Measurements from ENCODE around the gene PTMA. TPM values are rescaled to one million over a fixed set of nuclear protein-coding genes. Genes with fewer than 3 reads are reported as not detected.
"Not testable (repeated sequence)": the region's sequence is repeated elsewhere in the genome, so short reads cannot be mapped to it uniquely, and the experiment has no call there.

PTMA gene
- 1,000 to 10,000 TPM in 1 of 2 donors, 100 to 1,000 TPM in 1; 469 to 1,226 TPM for total RNA-seq
- 1,000 to 10,000 TPM in 1 of 2 donors, 100 to 1,000 TPM in 1; 960 to 1,072 TPM for polyA plus RNA-seq (ENCODE audit: insufficient read length in 2 of 2)
- long read RNA-seq, donor 1, transcript PTMA-211 (4 exons, 621 nt): minor isoform, 5 of 660 reads
- long read RNA-seq, donor 1, transcript PTMA-202 (5 exons, 1,221 nt): major isoform, 449 of 660 reads
- long read RNA-seq, donor 1, transcript PTMA-201 (5 exons, 1,212 nt): minor isoform, 58 of 660 reads
- long read RNA-seq, donor 1, partial matches to known transcripts: 111 of 660 reads
- long read RNA-seq, donor 1, other reads (novel, unspliced or antisense): 35 of 660 reads
- long read RNA-seq, donor 2, transcript PTMA-201 (5 exons, 1,212 nt): minor isoform, 15 of 298 reads
- long read RNA-seq, donor 2, transcript PTMA-202 (5 exons, 1,221 nt): major isoform, 208 of 298 reads
- long read RNA-seq, donor 2, partial matches to known transcripts: 62 of 298 reads
- long read RNA-seq, donor 2, other reads (novel, unspliced or antisense): 9 of 298 reads
- long read RNA-seq, donor 3, transcript PTMA-201 (5 exons, 1,212 nt): minor isoform, 24 of 465 reads
- long read RNA-seq, donor 3, transcript PTMA-202 (5 exons, 1,221 nt): major isoform, 300 of 465 reads
- long read RNA-seq, donor 3, transcript PTMA-211 (4 exons, 621 nt): minor isoform, 8 of 465 reads
- long read RNA-seq, donor 3, partial matches to known transcripts: 109 of 465 reads
- long read RNA-seq, donor 3, other reads (novel, unspliced or antisense): 22 of 465 reads
- long read RNA-seq, donor 4, transcript PTMA-202 (5 exons, 1,221 nt): major isoform, 1,311 of 1,922 reads
- long read RNA-seq, donor 4, transcript PTMA-201 (5 exons, 1,212 nt): minor isoform, 141 of 1,922 reads
- long read RNA-seq, donor 4, transcript PTMA-211 (4 exons, 621 nt): minor isoform, 21 of 1,922 reads
- long read RNA-seq, donor 4, partial matches to known transcripts: 317 of 1,922 reads
- long read RNA-seq, donor 4, other reads (novel, unspliced or antisense): 127 of 1,922 reads

GRCh38 chr2:231707927-231708772 lies at the start of gene PTMA:
Gene PTMA (plus strand): TSS chr2:231708525. CDS start chr2:231708707, 182 bp downstream.
- peaks cover 18% of the 10 kb centered on the region for H3K36me3 ChIP-seq (ENCODE audit: control insufficient read depth, insufficient read depth, low read length)
- no peaks in the 10 kb centered on the region for H3K9me3 ChIP-seq (ENCODE audit: control insufficient read depth, insufficient read depth, low read length)
- peaks cover 46% of the 10 kb centered on the region for H3K4me1 ChIP-seq (ENCODE audit: control insufficient read depth, insufficient read depth, low read length)
- under 1% methylated on average over 75 of the region's 97 CpGs for WGBS (ENCODE audit: insufficient coverage)
- H3K27ac ChIP-seq (ENCODE audit: low read depth, low read length): peak within 1 kb of the TSS; percentile 100
- H3K4me3 ChIP-seq (ENCODE audit: low read depth, low read length): peak within 1 kb of the TSS; percentile 94
- H3K27me3 ChIP-seq (ENCODE audit: control insufficient read depth, insufficient read depth, low read length): no peaks in the 10 kb centered on the region
- DNase-seq (ENCODE audit: low read depth in 4 of 6, low spot score in 6 of 6): peak; percentile 96 to 100 (median 98)

- H3K4me1 ChIP-seq (ENCODE audit: control insufficient read depth, insufficient read depth, low read length): peaks cover 13% of the 10 kb centered on the region
- not testable (repeated sequence) for H3K36me3 ChIP-seq (ENCODE audit: control insufficient read depth, insufficient read depth, low read length); DNase-seq (ENCODE audit: low read depth in 4 of 6, low spot score in 6 of 6); H3K9me3 ChIP-seq (ENCODE audit: control insufficient read depth, insufficient read depth, low read length); H3K4me3 ChIP-seq (ENCODE audit: low read depth, low read length); H3K27ac ChIP-seq (ENCODE audit: low read depth, low read length); H3K27me3 ChIP-seq (ENCODE audit: control insufficient read depth, insufficient read depth, low read length)
- 94% methylated on average over 4 of the region's 7 CpGs for WGBS (ENCODE audit: insufficient coverage)
Measured at GRCh38 chr2:231660073-231660472, 48.3 kb upstream of the PTMA start.

GRCh38 chr2:231660860-231661259 lies 47.5 kb upstream of the PTMA start:
- H3K4me3 ChIP-seq (ENCODE audit: low read depth, low read length): no peak overlapping the region
- no peak overlapping the region for H3K27ac ChIP-seq (ENCODE audit: low read depth, low read length)
- peaks cover 20% of the 10 kb centered on the region for H3K4me1 ChIP-seq (ENCODE audit: control insufficient read depth, insufficient read depth, low read length)
- H3K27me3 ChIP-seq (ENCODE audit: control insufficient read depth, insufficient read depth, low read length): no peaks in the 10 kb centered on the region
- WGBS (ENCODE audit: insufficient coverage): 88% methylated on average over 6 of the region's 8 CpGs
- DNase-seq (ENCODE audit: low read depth in 4 of 6, low spot score in 6 of 6): no peak
- no peaks in the 10 kb centered on the region for H3K9me3 ChIP-seq (ENCODE audit: control insufficient read depth, insufficient read depth, low read length)
- H3K36me3 ChIP-seq (ENCODE audit: control insufficient read depth, insufficient read depth, low read length): no peaks in the 10 kb centered on the region

- 53% methylated on average over 22 of the region's 28 CpGs for WGBS (ENCODE audit: insufficient coverage)
- H3K27me3 ChIP-seq (ENCODE audit: control insufficient read depth, insufficient read depth, low read length): no peaks in the 10 kb centered on the region
- no peaks in the 10 kb centered on the region for H3K9me3 ChIP-seq (ENCODE audit: control insufficient read depth, insufficient read depth, low read length)
- no peak for DNase-seq (ENCODE audit: low read depth in 4 of 6, low spot score in 6 of 6)
- H3K27ac ChIP-seq (ENCODE audit: low read depth, low read length): peak overlapping the region; percentile 79
- no peaks in the 10 kb centered on the region for H3K36me3 ChIP-seq (ENCODE audit: control insufficient read depth, insufficient read depth, low read length)
- H3K4me1 ChIP-seq (ENCODE audit: control insufficient read depth, insufficient read depth, low read length): peaks cover 27% of the 10 kb centered on the region
- peak overlapping the region; percentile 28 for H3K4me3 ChIP-seq (ENCODE audit: low read depth, low read length)
Measured at GRCh38 chr2:231661422-231662027, 46.8 kb upstream of the PTMA start.

GRCh38 chr2:231662028-231662810 lies 46.1 kb upstream of the PTMA start:
- 6% methylated on average over 87 of the region's 87 CpGs for WGBS (ENCODE audit: insufficient coverage)
- Histone ChIP-seq H3K27ac (ENCODE audit: low read depth, low read length) (peak overlapping the region; percentile 91), H3K9me3 (ENCODE audit: control insufficient read depth, insufficient read depth, low read length) (no peaks in the 10 kb centered on the region), H3K4me3 (ENCODE audit: low read depth, low read length) (peak overlapping the region; percentile 52), H3K27me3 (ENCODE audit: control insufficient read depth, insufficient read depth, low read length) (no peaks in the 10 kb centered on the region), H3K36me3 (ENCODE audit: control insufficient read depth, insufficient read depth, low read length) (no peaks in the 10 kb centered on the region), H3K4me1 (ENCODE audit: control insufficient read depth, insufficient read depth, low read length) (peaks cover 34% of the 10 kb centered on the region)
- peak; percentile 95 to 99 (median 96) for DNase-seq (ENCODE audit: low read depth in 4 of 6, low spot score in 6 of 6)

GRCh38 chr2:231662811-231663457 lies 45.4 kb upstream of the PTMA start:
- no peaks in the 10 kb centered on the region for H3K27me3 ChIP-seq (ENCODE audit: control insufficient read depth, insufficient read depth, low read length)
- H3K4me3 ChIP-seq (ENCODE audit: low read depth, low read length): peak overlapping the region; percentile 52
- DNase-seq (ENCODE audit: low read depth in 4 of 6, low spot score in 6 of 6): no peak
- H3K4me1 ChIP-seq (ENCODE audit: control insufficient read depth, insufficient read depth, low read length): peaks cover 37% of the 10 kb centered on the region
- 95% methylated on average over 34 of the region's 34 CpGs for WGBS (ENCODE audit: insufficient coverage)
- no peaks in the 10 kb centered on the region for H3K9me3 ChIP-seq (ENCODE audit: control insufficient read depth, insufficient read depth, low read length)
- H3K36me3 ChIP-seq (ENCODE audit: control insufficient read depth, insufficient read depth, low read length): no peaks in the 10 kb centered on the region
- H3K27ac ChIP-seq (ENCODE audit: low read depth, low read length): peak overlapping the region; percentile 91

GRCh38 chr2:231663458-231664212 lies 44.7 kb upstream of the PTMA start:
- no peak for DNase-seq (ENCODE audit: low read depth in 4 of 6, low spot score in 6 of 6)
- Histone ChIP-seq H3K9me3 (ENCODE audit: control insufficient read depth, insufficient read depth, low read length) (no peaks in the 10 kb centered on the region), H3K4me3 (ENCODE audit: low read depth, low read length) (no peak overlapping the region), H3K27ac (ENCODE audit: low read depth, low read length) (no peak overlapping the region), H3K27me3 (ENCODE audit: control insufficient read depth, insufficient read depth, low read length) (no peaks in the 10 kb centered on the region), H3K36me3 (ENCODE audit: control insufficient read depth, insufficient read depth, low read length) (no peaks in the 10 kb centered on the region), H3K4me1 (ENCODE audit: control insufficient read depth, insufficient read depth, low read length) (peaks cover 37% of the 10 kb centered on the region)
- 95% methylated on average over 27 of the region's 27 CpGs for WGBS (ENCODE audit: insufficient coverage)
